Left renal cortex interstitium (tissue), 4 donors: ENCODE measurements around the gene ZNF700. TPM values are rescaled to one million over a fixed set of nuclear protein-coding genes. Genes with fewer than 3 reads are reported as not detected.
"Not testable (repeated sequence)": the region's sequence is repeated elsewhere in the genome, so short reads cannot be mapped to it uniquely, and the experiment has no call there.

Experiments
- DNase-seq, 4 donors: peaks; one replicate each; pipeline ENCODE4 v3.0.0-alpha.2; 2013; ENCODE audit warnings: low read depth in 4 of 4, low spot score in 2 of 4, missing footprints in 1 of 4
- polyA plus RNA-seq, 4 donors: library from polyadenylated mRNA; unstranded; fragments of 120-200 nt; gene quantifications; one replicate each; pipeline ENCODE4 v1.2.1, GENCODE V29; 2013; ENCODE audit not compliant: insufficient read length in 4 of 4

ZNF700 gene
- polyA plus RNA-seq, 4 donors: 12.5 to 29.1 (median 17.5) TPM

GRCh38 chr19:11935829-11936228 is 10.9 kb downstream of the ZNF700 start:
- not testable (repeated sequence) for DNase-seq

DNA sequence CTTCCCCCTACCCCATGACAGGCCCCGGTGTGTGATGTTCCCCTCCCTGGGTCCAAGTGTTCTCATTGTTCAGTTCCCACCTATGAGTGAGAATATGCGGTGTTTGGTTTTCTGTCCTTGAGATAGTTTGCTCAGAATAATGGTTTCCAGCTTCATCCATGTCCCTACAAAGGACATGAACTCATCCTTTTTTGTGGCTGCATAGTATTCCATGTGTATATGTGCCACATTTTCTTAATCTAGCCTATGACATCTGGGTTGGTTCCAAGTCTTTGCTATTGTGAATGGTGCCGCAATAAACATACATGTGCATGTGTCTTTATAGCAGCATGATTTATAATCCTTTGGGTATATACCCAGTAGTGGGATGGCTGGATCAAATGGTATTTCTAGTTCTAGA is 13.5 kb downstream of the ZNF700 start:
- not testable (repeated sequence) for DNase-seq

DNA sequence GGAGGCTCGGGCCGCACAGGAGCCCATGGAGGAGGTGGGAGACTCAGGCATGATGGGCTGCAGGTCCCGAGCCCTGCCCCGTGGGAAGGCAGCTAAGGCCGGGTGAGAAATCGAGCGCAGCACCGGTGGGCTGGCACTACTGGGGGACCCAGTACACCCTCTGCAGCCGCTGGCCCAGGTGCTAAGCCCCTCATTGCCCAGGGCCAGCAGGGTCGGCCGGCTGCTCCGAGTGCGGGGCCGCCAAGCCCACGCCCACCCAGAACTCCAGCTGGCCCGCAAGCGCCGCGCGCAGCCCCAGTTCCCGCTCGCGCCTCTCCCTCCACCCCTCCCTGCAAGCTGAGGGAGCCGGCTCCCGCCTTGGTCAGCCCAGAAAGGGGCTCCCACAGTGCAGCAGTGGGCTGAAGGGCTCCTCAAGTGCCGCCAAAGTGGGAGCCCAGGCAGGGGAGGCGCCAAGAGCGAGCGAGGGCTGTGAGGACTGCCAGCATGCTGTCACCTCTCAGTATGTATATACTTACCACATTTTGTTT is 16.5 kb downstream of the ZNF700 start:
- DNase-seq: not testable (repeated sequence)

- DNase-seq: no peak
Observed at GRCh38 chr19:11942008-11942842, 17.3 kb downstream of the ZNF700 start.

- DNase-seq: no peak
Observed at GRCh38 chr19:11942843-11943108, 17.9 kb downstream of the ZNF700 start.

- no peak for DNase-seq
Observed at GRCh38 chr19:11944656-11945055, 19.7 kb downstream of the ZNF700 start.

GRCh38 chr19:11948646-11949045 is 23.7 kb downstream of the ZNF700 start:
- DNase-seq: no peak

DNA sequence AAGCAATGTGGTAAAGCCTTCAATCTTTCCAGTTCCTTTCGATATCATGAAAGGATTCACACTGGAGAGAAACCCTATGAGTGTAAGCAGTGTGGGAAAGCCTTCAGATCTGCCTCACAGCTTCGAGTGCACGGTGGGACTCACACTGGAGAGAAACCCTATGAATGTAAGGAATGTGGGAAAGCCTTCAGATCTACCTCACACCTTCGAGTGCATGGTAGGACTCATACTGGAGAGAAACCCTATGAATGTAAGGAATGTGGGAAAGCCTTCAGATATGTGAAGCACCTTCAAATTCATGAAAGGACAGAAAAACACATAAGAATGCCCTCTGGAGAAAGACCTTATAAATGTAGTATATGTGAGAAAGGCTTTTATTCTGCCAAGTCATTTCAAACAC is 24.3 kb downstream of the ZNF700 start:
- DNase-seq: no peak

GRCh38 chr19:11949614-11950080 is 24.7 kb downstream of the ZNF700 start:
- not testable (repeated sequence) for DNase-seq

GRCh38 chr19:11950312-11950711 is 25.4 kb downstream of the ZNF700 start:
- no peak for DNase-seq

GRCh38 chr19:11963566-11964355 is 38.9 kb downstream of the ZNF700 start:
- DNase-seq: peak in 2 of 4 donors; percentile 58 to 73

DNA sequence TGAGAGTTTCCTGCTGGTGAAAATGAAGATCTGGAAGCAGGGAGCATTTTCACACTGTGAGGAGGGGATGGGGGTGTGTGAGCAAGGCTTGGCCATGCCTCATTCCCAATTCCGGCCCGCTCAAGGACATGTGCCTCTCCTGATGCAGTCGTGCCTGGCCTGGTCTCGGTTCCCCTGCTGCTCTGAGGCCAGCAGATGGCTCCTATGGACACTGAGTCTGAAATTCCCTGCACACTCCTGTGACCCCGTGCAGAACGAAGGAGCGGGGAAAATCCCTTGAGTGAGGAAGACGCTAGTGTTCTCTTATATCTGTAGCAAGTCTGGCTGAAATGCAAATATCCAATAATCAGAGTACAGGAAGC is 39.6 kb downstream of the ZNF700 start:
- DNase-seq: no peak

- peak in 3 of 4 donors; percentile 83 to 91 (median 87) for DNase-seq
Observed at GRCh38 chr19:11964858-11965645, 40.1 kb downstream of the ZNF700 start, which contains the start of gene ZNF763. ZNF763 (plus strand) TSS chr19:11965040; CDS start chr19:11965209, 169 bp downstream.

DNA sequence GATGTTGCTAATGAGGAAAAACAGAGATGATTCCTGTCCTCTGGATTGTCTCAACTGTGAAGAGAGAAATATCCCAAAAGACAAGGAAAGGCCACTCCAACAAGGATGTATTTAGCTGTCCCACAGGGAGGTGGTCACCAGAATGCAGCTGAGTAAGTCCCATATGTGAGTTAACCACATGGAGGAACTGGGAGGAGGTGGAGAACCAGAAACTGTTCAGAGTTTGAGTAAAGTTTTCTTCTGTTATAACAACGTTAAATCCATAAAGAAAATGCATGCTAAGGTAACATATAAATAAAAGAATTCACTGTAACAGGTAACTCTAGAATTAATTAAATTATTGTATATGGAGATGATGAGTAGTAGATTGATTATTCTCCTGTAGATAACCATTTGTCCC is 45.3 kb downstream of the ZNF700 start:
- no peak for DNase-seq

DNA sequence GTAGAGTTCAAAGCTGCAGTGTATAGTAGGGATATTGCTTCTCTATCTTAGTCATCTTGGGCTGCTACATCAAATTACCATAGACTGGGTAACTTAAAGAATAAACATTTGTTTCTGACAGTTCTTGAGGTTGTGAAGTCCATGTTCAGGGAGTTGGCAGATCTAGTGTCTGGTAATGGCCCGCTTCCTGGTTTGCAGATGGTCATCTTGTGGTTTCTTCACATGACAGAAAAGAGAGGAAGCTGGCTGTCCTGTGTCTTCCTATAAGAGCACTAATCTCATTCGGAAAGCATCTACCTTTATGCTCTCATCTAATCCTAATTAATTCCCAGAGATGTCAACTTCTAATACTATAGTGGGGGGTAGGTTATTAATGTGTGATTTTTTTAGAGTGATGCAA is 46.1 kb downstream of the ZNF700 start:
- no peak for DNase-seq

- DNase-seq: no peak
Observed at GRCh38 chr19:11973019-11973810, 48.3 kb downstream of the ZNF700 start.

GRCh38 chr19:11978492-11979100 is 53.7 kb downstream of the ZNF700 start:
- no peak for DNase-seq

GRCh38 chr19:11979527-11979926 is 54.6 kb downstream of the ZNF700 start:
- no peak for DNase-seq

GRCh38 chr19:11982526-11982925 is 57.6 kb downstream of the ZNF700 start:
- no peak for DNase-seq

DNA sequence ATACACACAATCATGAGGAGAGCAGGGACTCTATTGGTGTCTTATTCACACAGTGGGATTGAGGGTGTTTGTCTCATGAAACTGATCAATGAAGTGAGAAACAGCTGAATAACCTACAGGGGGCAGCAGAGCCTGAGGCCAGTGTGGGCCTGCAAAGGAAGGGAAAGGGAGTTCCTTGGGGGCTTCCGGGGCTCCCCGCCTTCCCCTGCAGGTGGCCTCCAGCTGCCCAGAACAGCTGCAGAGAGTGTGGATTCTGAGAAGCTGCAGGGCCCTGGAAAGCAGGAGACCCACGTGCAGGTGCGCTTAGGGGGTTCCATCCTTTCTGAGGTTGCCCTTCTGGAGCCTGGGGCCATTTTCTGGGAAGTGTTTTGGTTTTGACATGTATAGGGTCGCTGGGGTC is 60.1 kb downstream of the ZNF700 start:
- DNase-seq: no peak
